Small intestine (tissue), 7 donors: Measurements from ENCODE around the gene BACH2. TPM values are rescaled to one million over a fixed set of nuclear protein-coding genes. Genes with fewer than 3 reads are reported as not detected.
"Not testable (repeated sequence)": the region's sequence is repeated elsewhere in the genome, so short reads cannot be mapped to it uniquely, and the experiment has no call there.

Source experiments
- DNase-seq, 2 donors: peaks; one replicate each; pipeline versions ENCODE4 v3.0.0 to v3.0.0-alpha.2; 2013
- FAIRE-seq: peaks from 2 replicates; lab custom pipeline; 2012; peaks lifted over from hg19 to GRCh38; lab: Jason Lieb, UNC
- H3K27ac ChIP-seq, 3 donors: one replicate each; pipeline ENCODE4 v1.5.1; 2013; ENCODE audit warnings: low read length in 2 of 3, mild to moderate bottlenecking in 2 of 3, control low read depth in 1 of 3, inconsistent platforms in 1 of 3, low read depth in 1 of 3, moderate library complexity in 1 of 3
- H3K27me3 ChIP-seq, 3 donors: one replicate each; pipeline ENCODE4 v1.6.1; 2013; ENCODE audit warnings: low read length in 3 of 3, inconsistent platforms in 1 of 3; ENCODE audit not compliant: control insufficient read depth in 3 of 3, insufficient read depth in 3 of 3
- H3K36me3 ChIP-seq, 3 donors: one replicate each; pipeline ENCODE4 v1.6.1; 2013; ENCODE audit warnings: low read length in 3 of 3, inconsistent platforms in 1 of 3, low read depth in 1 of 3, mild to moderate bottlenecking in 1 of 3, moderate library complexity in 1 of 3; ENCODE audit not compliant: control insufficient read depth in 3 of 3, insufficient read depth in 2 of 3
- H3K4me1 ChIP-seq, 3 donors: one replicate each; pipeline ENCODE4 v1.6.1; 2013; ENCODE audit warnings: low read length in 2 of 3, inconsistent platforms in 1 of 3, low read depth in 1 of 3, mild to moderate bottlenecking in 1 of 3, moderate library complexity in 1 of 3; ENCODE audit not compliant: control insufficient read depth in 3 of 3, insufficient read depth in 2 of 3
- H3K4me3 ChIP-seq, 3 donors: one replicate each; pipeline ENCODE4 v1.5.1; 2013; ENCODE audit warnings: low read length in 3 of 3, control low read depth in 1 of 3, inconsistent platforms in 1 of 3, low read depth in 1 of 3, mild to moderate bottlenecking in 1 of 3, moderate library complexity in 1 of 3
- H3K9me3 ChIP-seq, 2 donors: one replicate each; pipeline ENCODE4 v1.6.1; 2013; ENCODE audit warnings: low read depth in 1 of 2, low read length in 1 of 2; ENCODE audit not compliant: control insufficient read depth in 2 of 2, insufficient read depth in 1 of 2
- WGBS, 3 donors: extraction: QIAGEN DNeasy Blood & Tissue Kit; methylation state at CpG; one replicate each; pipeline ENCODE4 v1.1.7; 2013; 5-methylcytosine and 5-hydroxymethylcytosine counted together
- polyA plus RNA-seq, 4 donors: library from polyadenylated mRNA; stranded (reverse) in 3 of 4; unstranded in 1 of 4; fragments of 200-250 nt in 3 of 4; fragments of 120-200 nt in 1 of 4; gene quantifications; one replicate each; pipeline versions ENCODE4 v1.2.1 to v1.2.3, GENCODE V29; 2013
- donor health status: healthy with polysubstance abuse.
- donor health status: control.
- donor health status: control.
- donor health status: Bipolar disorder and iron deficiency.
- donor health status: healthy.

BACH2 gene
- polyA plus RNA-seq, 4 donors: under 0.01 to 1.4 (median 0.67) TPM; not detected in 1

GRCh38 chr6:90218959-90219208, 77.8 kb downstream of the BACH2 start:
- no peak for FAIRE-seq
- WGBS, 3 donors: 20 to 40% (median 25%) methylated on average over 1 of the region's 1 CpG
- no peak overlapping the region for H3K4me3 ChIP-seq

GRCh38 chr6:90217506-90218127, 79.0 kb downstream of the BACH2 start:
- peak overlapping the region in 2 of 3 donors; percentile 80 to 85 for H3K27ac ChIP-seq

More at GRCh38 chr6:90218959-90219208, 77.8 kb downstream of the BACH2 start:
- H3K9me3 ChIP-seq: no peaks in the 10 kb centered on the region
- peak overlapping the region in 2 of 3 donors; percentile 81 to 85 for H3K27ac ChIP-seq
- H3K4me1 ChIP-seq: peaks cover 0 to 26% (median 4%) of the 10 kb centered on the region in 3 donors
- no peaks in the 10 kb centered on the region for H3K27me3 ChIP-seq
- no peaks in the 10 kb centered on the region for H3K36me3 ChIP-seq
- no peak for DNase-seq

GRCh38 chr6:90216072-90216977, 80.3 kb downstream of the BACH2 start:
- no peaks in the 10 kb centered on the region for H3K27me3 ChIP-seq
- no peak overlapping the region for H3K4me3 ChIP-seq
- peak overlapping the region in 2 of 3 donors; percentile 27 to 54 for H3K27ac ChIP-seq
- DNase-seq (peak in 1 of 2 donors; percentile 26), FAIRE-seq (no peak)
- peaks cover 0 to 26% (median 4%) of the 10 kb centered on the region in 3 donors for H3K4me1 ChIP-seq
- WGBS, 3 donors: 48 to 70% (median 62%) methylated on average over 14 of the region's 14 CpGs
- H3K36me3 ChIP-seq: no peaks in the 10 kb centered on the region
- no peaks in the 10 kb centered on the region for H3K9me3 ChIP-seq

More at GRCh38 chr6:90217506-90218127, 79.0 kb downstream of the BACH2 start:
- Histone ChIP-seq H3K9me3 (no peaks in the 10 kb centered on the region), H3K4me3 (no peak overlapping the region), H3K36me3 (no peaks in the 10 kb centered on the region), H3K4me1 (peaks cover 0 to 26% (median 4%) of the 10 kb centered on the region in 3 donors), H3K27me3 (no peaks in the 10 kb centered on the region)
- WGBS, 3 donors: 52 to 57% (median 55%) methylated on average over 6 of the region's 6 CpGs
- DNase-seq: no peak
- FAIRE-seq: no peak

- WGBS, 3 donors: 62 to 94% (median 90%) methylated on average over 1 of the region's 1 CpG
- Histone ChIP-seq H3K27ac (no peak overlapping the region), H3K27me3 (no peaks in the 10 kb centered on the region)
Observed at GRCh38 chr6:90214966-90215365, 81.7 kb downstream of the BACH2 start.

GRCh38 chr6:90214461-90214860, 82.2 kb downstream of the BACH2 start:
- Histone ChIP-seq H3K27ac (no peak overlapping the region), H3K4me1 (peaks cover 0 to 26% (median 4%) of the 10 kb centered on the region in 3 donors)
- 89 to 96% (median 90%) methylated on average over 2 of the region's 2 CpGs for WGBS, 3 donors

More at GRCh38 chr6:90214966-90215365, 81.7 kb downstream of the BACH2 start:
- H3K9me3 ChIP-seq: no peaks in the 10 kb centered on the region
- no peak for FAIRE-seq
- no peak for DNase-seq
- no peak overlapping the region for H3K4me3 ChIP-seq
- peaks cover 0 to 26% (median 4%) of the 10 kb centered on the region in 3 donors for H3K4me1 ChIP-seq
- no peaks in the 10 kb centered on the region for H3K36me3 ChIP-seq

GRCh38 chr6:90212274-90212673, 84.4 kb downstream of the BACH2 start:
- WGBS, 3 donors: 71 to 77% (median 73%) methylated on average over 3 of the region's 3 CpGs
- FAIRE-seq: no peak
- no peaks in the 10 kb centered on the region for H3K36me3 ChIP-seq
- H3K27me3 ChIP-seq: no peaks in the 10 kb centered on the region
- H3K27ac ChIP-seq: no peak overlapping the region
- no peaks in the 10 kb centered on the region for H3K9me3 ChIP-seq
- no peak overlapping the region for H3K4me3 ChIP-seq
- DNase-seq: no peak
- peaks cover 0 to 13% (median 0%) of the 10 kb centered on the region in 3 donors for H3K4me1 ChIP-seq

More at GRCh38 chr6:90214461-90214860, 82.2 kb downstream of the BACH2 start:
- FAIRE-seq (no peak), DNase-seq (no peak)
- no peaks in the 10 kb centered on the region for H3K27me3 ChIP-seq
- H3K4me3 ChIP-seq: no peak overlapping the region
- no peaks in the 10 kb centered on the region for H3K36me3 ChIP-seq
- no peaks in the 10 kb centered on the region for H3K9me3 ChIP-seq

- no peak for DNase-seq
- 77 to 83% (median 82%) methylated on average over 6 of the region's 6 CpGs for WGBS, 3 donors
- Histone ChIP-seq H3K9me3 (no peaks in the 10 kb centered on the region), H3K27me3 (no peaks in the 10 kb centered on the region), H3K27ac (no peak overlapping the region), H3K4me1 (no peaks in the 10 kb centered on the region), H3K4me3 (no peak overlapping the region), H3K36me3 (no peaks in the 10 kb centered on the region)
- FAIRE-seq: no peak
Observed at GRCh38 chr6:90209527-90209926, 87.1 kb downstream of the BACH2 start.

- H3K27me3 ChIP-seq, H3K4me3 ChIP-seq, H3K4me1 ChIP-seq, DNase-seq, H3K9me3 ChIP-seq, H3K27ac ChIP-seq, FAIRE-seq, H3K36me3 ChIP-seq: not testable (repeated sequence)
- 96 to 100% (median 98%) methylated on average over 2 of the region's 2 CpGs for WGBS, 3 donors
Observed at GRCh38 chr6:90208690-90209089, 88.0 kb downstream of the BACH2 start.
